Suprapubic skin (tissue), 4 donors: Measurements from ENCODE around the gene HSD17B8.

Source experiments
- EP300 ChIP-seq: sonication (generic); formaldehyde crosslinking; IDR thresholded peaks from one replicate; pipeline ENCODE4 v1.6.1; 2017; ENCODE audit warnings: antibody characterized with exemption
- POLR2AphosphoS5 ChIP-seq, 3 donors: sonication (generic); formaldehyde crosslinking; IDR thresholded peaks; one replicate each; pipeline ENCODE4 v1.6.1; 2017; ENCODE audit warnings: antibody characterized with exemption in 3 of 3
- TF ChIP-seq, protein P1 (sequence below), 2 donors: fragments of 200-600 bp in 1 of 2; fragments of 450-650 bp in 1 of 2; sonication (generic) in 1 of 2; IDR thresholded peaks; one replicate each; pipeline ENCODE4 v1.5.1; 2016 to 2019; ENCODE audit warnings: antibody characterized with exemption in 2 of 2, mild to moderate bottlenecking in 1 of 2, moderate library complexity in 1 of 2

DNA sequence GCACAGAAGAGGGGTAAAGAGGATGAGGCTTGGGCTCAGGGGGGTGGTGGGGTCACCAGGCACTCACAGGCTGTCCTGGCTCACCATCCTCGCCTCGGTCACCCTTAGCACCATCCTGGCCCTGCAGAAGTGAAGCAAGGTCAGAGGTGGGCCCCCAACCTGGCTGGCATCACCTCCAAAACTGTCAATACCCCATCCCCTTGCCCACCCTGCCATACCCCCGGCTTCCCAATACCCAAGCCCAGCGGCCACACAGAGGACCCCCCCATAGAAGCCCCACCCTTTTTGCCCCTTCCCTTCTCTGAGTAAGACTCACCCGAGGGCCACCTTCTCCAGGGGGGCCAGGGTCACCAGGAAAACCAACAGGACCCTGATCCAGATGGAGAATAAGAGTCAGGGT is 35.8 kb upstream of the HSD17B8 start:
- TF ChIP-seq, protein P1, sequence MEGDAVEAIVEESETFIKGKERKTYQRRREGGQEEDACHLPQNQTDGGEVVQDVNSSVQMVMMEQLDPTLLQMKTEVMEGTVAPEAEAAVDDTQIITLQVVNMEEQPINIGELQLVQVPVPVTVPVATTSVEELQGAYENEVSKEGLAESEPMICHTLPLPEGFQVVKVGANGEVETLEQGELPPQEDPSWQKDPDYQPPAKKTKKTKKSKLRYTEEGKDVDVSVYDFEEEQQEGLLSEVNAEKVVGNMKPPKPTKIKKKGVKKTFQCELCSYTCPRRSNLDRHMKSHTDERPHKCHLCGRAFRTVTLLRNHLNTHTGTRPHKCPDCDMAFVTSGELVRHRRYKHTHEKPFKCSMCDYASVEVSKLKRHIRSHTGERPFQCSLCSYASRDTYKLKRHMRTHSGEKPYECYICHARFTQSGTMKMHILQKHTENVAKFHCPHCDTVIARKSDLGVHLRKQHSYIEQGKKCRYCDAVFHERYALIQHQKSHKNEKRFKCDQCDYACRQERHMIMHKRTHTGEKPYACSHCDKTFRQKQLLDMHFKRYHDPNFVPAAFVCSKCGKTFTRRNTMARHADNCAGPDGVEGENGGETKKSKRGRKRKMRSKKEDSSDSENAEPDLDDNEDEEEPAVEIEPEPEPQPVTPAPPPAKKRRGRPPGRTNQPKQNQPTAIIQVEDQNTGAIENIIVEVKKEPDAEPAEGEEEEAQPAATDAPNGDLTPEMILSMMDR (IDR thresholded peaks at IDR 0.05): no peak
- TF ChIP-seq POLR2AphosphoS5 (IDR thresholded peaks at IDR 0.05) (no peak), EP300 (no peak)
